Upper lobe of left lung (tissue), 6 donors: ENCODE results near the gene GFRA1. TPM values are rescaled to one million over a fixed set of nuclear protein-coding genes. Genes with fewer than 3 reads are reported as not detected.

Experiments
- ATAC-seq, 2 donors: fragments of 200-7000 bp; cut with Tn5 transposase; one replicate each; pipeline ENCODE4 v1.9.1; 2022; ENCODE audit warnings: mild to moderate bottlenecking in 2 of 2, moderate library complexity in 2 of 2; ENCODE audit not compliant: low FRiP score in 2 of 2
- DNase-seq, 2 donors: peaks; one replicate each; pipeline ENCODE4 v3.0.0-alpha.2; 2019 to 2020
- H3K27ac ChIP-seq, 4 donors: fragments of 200-600 bp; sonication (generic); one replicate each; pipeline ENCODE4 v1.5.1; 2016 to 2019
- H3K27me3 ChIP-seq, 4 donors: fragments of 200-600 bp; sonication (generic); one replicate each; pipeline ENCODE4 v1.5.1; 2017 to 2019
- H3K36me3 ChIP-seq, 4 donors: fragments of 200-600 bp; sonication (generic); one replicate each; pipeline ENCODE4 v1.5.1; 2016 to 2019
- H3K4me1 ChIP-seq, 4 donors: fragments of 200-600 bp; sonication (generic); one replicate each; pipeline ENCODE4 v1.5.1; 2018 to 2019
- H3K4me3 ChIP-seq, 4 donors: fragments of 200-600 bp; sonication (generic); one replicate each; pipeline ENCODE4 v1.5.1; 2017 to 2019; ENCODE audit warnings: mild to moderate bottlenecking in 2 of 4, moderate library complexity in 1 of 4
- H3K9me3 ChIP-seq, 4 donors: fragments of 200-600 bp; sonication (generic); one replicate each; pipeline ENCODE4 v1.5.1; 2018 to 2019
- EP300 ChIP-seq, 4 donors: sonication (generic); formaldehyde crosslinking; IDR thresholded peaks; one replicate each; pipeline ENCODE4 v1.5.1; 2017; ENCODE audit warnings: antibody characterized with exemption in 4 of 4, control low read depth in 2 of 4
- POLR2A ChIP-seq, 4 donors: fragments of 450-650 bp; IDR thresholded peaks; one replicate each; pipeline ENCODE4 v1.5.1; 2016 to 2017; ENCODE audit warnings: antibody characterized with exemption in 4 of 4, mild to moderate bottlenecking in 2 of 4
- POLR2AphosphoS5 ChIP-seq, 2 donors: sonication (generic); formaldehyde crosslinking; IDR thresholded peaks; one replicate each; pipeline ENCODE4 v1.5.1; 2017; ENCODE audit warnings: antibody characterized with exemption in 2 of 2
- WGBS, 2 donors: methylation state at CpG; one replicate each; pipeline ENCODE4 v1.1.5; 2017 to 2018; 5-methylcytosine and 5-hydroxymethylcytosine counted together
- total RNA-seq, 6 donors: library from RNA; depleted of rRNA in 4 of 6; stranded (reverse); fragments of >200 nt in 4 of 6; gene quantifications; one replicate each; pipeline versions ENCODE4 v1.1.0 to v1.2.1, GENCODE V29; 2016 to 2021
- TF ChIP-seq, protein P1 (sequence below), 6 experiments: fragments of 450-650 bp in 4 of 6; fragments of 200-600 bp in 2 of 6; sonication (generic) in 2 of 6; IDR thresholded peaks; one replicate each; pipeline ENCODE4 v1.5.1; 2016 to 2019; ENCODE audit warnings: antibody characterized with exemption in 6 of 6
- donor health status: DM: no; HTN: no; CAD: no; lungs with moderate emphysema.
- donor health status: DM: no; HTN: yes; CAD: no; lungs with severe emphysema.

The GFRA1 gene
- total RNA-seq, 6 donors from 2014 or later, result under 0.01 to 9.2 (median 2.3) TPM

GRCh38 chr10:116073001-116073400 is 200.0 kb downstream of the GFRA1 start:
- Histone ChIP-seq H3K9me3 (no peaks in the 10 kb centered on the region), H3K27me3 (no peaks in the 10 kb centered on the region), H3K36me3 (no peaks in the 10 kb centered on the region), H3K4me1 (no peaks in the 10 kb centered on the region), H3K27ac (no peak overlapping the region), H3K4me3 (no peak overlapping the region)
- TF ChIP-seq EP300 (IDR thresholded peaks at IDR 0.05) (no peak), POLR2AphosphoS5 (IDR thresholded peaks at IDR 0.05) (no peak), POLR2A (IDR thresholded peaks at IDR 0.05) (no peak)
- TF ChIP-seq, protein P1, sequence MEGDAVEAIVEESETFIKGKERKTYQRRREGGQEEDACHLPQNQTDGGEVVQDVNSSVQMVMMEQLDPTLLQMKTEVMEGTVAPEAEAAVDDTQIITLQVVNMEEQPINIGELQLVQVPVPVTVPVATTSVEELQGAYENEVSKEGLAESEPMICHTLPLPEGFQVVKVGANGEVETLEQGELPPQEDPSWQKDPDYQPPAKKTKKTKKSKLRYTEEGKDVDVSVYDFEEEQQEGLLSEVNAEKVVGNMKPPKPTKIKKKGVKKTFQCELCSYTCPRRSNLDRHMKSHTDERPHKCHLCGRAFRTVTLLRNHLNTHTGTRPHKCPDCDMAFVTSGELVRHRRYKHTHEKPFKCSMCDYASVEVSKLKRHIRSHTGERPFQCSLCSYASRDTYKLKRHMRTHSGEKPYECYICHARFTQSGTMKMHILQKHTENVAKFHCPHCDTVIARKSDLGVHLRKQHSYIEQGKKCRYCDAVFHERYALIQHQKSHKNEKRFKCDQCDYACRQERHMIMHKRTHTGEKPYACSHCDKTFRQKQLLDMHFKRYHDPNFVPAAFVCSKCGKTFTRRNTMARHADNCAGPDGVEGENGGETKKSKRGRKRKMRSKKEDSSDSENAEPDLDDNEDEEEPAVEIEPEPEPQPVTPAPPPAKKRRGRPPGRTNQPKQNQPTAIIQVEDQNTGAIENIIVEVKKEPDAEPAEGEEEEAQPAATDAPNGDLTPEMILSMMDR (IDR thresholded peaks at IDR 0.05), result no peak
- ATAC-seq (no peak), DNase-seq (no peak)
- 65 to 77% methylated on average over 5 of the region's 5 CpGs for WGBS, 2 donors

GRCh38 chr10:116071453-116072148 is 201.4 kb downstream of the GFRA1 start:
- H3K36me3 ChIP-seq, result no peaks in the 10 kb centered on the region
- ATAC-seq (no peak), DNase-seq (no peak)
- H3K27me3 ChIP-seq, result no peaks in the 10 kb centered on the region
- H3K27ac ChIP-seq, result no peak overlapping the region
- no peak overlapping the region for H3K4me3 ChIP-seq
- 73 to 74% methylated on average over 5 of the region's 5 CpGs for WGBS, 2 donors
- TF ChIP-seq, protein P1 (IDR thresholded peaks at IDR 0.05), result no peak
- no peak for TF ChIP-seq POLR2A (IDR thresholded peaks at IDR 0.05)
- no peaks in the 10 kb centered on the region for H3K4me1 ChIP-seq
- H3K9me3 ChIP-seq, result no peaks in the 10 kb centered on the region

DNA sequence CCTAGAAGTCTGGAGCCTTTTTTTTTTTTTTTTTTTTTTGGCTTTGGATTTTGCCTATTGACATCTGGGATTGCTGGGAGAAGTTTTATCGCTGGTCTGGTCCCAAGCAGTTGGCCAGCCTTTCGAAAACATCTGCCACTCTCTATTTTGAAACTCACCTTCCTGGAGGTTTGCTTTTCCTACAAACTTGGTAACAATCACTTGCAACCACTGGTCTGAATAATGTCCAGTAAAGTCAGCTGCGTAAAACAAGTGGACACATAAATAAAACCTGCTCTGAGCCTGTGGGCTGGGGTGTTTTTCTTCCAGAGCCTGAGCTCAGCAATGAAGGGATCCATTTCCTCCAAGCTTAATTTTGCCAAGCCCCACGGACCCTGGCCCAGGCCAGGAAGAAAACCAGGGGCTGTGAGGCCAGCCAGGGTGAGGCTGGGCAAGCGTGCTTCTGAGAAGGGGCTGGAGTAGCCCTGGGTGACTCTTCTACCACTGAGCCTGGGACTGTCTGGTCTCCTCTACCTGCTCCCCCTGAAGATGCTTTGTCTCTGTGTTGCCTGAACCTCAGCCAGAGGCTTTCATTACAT is 202.2 kb downstream of the GFRA1 start:
- no peaks in the 10 kb centered on the region for H3K9me3 ChIP-seq
- no peak for ATAC-seq
- H3K4me3 ChIP-seq, result no peak overlapping the region
- 66 to 78% methylated on average over 5 of the region's 5 CpGs for WGBS, 2 donors
- DNase-seq, result peak in 1 of 2 donors; percentile 13
- H3K27me3 ChIP-seq, result no peaks in the 10 kb centered on the region
- H3K36me3 ChIP-seq, result no peaks in the 10 kb centered on the region
- H3K27ac ChIP-seq, result no peak overlapping the region
- no peak for TF ChIP-seq POLR2AphosphoS5 (IDR thresholded peaks at IDR 0.05)
- no peak for TF ChIP-seq POLR2A (IDR thresholded peaks at IDR 0.05)
- TF ChIP-seq, protein P1 (IDR thresholded peaks at IDR 0.05), result no peak
- no peak for TF ChIP-seq EP300 (IDR thresholded peaks at IDR 0.05)
- no peaks in the 10 kb centered on the region for H3K4me1 ChIP-seq

GRCh38 chr10:116069856-116070255 is 203.2 kb downstream of the GFRA1 start:
- 45 to 66% methylated on average over 2 to 5 of the region's 5 CpGs for WGBS, 2 donors
- no peak overlapping the region for H3K27ac ChIP-seq
- H3K27me3 ChIP-seq, result no peaks in the 10 kb centered on the region
- no peaks in the 10 kb centered on the region for H3K9me3 ChIP-seq
- TF ChIP-seq POLR2AphosphoS5 (IDR thresholded peaks at IDR 0.05) (no peak), EP300 (IDR thresholded peaks at IDR 0.05) (no peak), POLR2A (IDR thresholded peaks at IDR 0.05) (no peak)
- TF ChIP-seq, protein P1 (IDR thresholded peaks at IDR 0.05), result no peak
- no peak for ATAC-seq
- no peak overlapping the region for H3K4me3 ChIP-seq
- no peak for DNase-seq
- no peaks in the 10 kb centered on the region for H3K36me3 ChIP-seq
- no peaks in the 10 kb centered on the region for H3K4me1 ChIP-seq

DNA sequence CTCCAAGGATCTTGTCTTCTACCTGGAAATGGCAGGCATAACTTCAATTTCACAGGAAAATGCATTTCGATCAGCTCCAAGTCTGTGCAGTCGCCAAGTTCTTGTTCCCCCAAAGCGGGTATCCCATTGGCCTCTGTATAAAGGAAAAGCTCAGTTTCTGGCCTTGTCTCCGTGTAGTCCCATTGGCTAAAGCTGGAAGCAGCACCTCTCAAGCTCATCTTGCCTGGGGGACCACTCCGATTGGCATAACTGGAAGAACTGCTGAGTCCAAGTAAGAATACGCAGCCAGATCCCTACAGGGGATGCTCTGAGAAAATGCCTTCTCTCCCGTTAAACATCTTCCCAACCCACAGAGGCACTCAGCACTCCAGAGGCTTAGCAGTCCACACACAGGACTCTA is 205.2 kb downstream of the GFRA1 start:
- DNase-seq (no peak), ATAC-seq (no peak)
- Histone ChIP-seq H3K27me3 (no peaks in the 10 kb centered on the region), H3K4me3 (no peak overlapping the region), H3K36me3 (no peaks in the 10 kb centered on the region), H3K9me3 (no peaks in the 10 kb centered on the region), H3K27ac (no peak overlapping the region), H3K4me1 (no peaks in the 10 kb centered on the region)
- TF ChIP-seq EP300 (IDR thresholded peaks at IDR 0.05) (no peak), POLR2AphosphoS5 (IDR thresholded peaks at IDR 0.05) (no peak), POLR2A (IDR thresholded peaks at IDR 0.05) (no peak)
- TF ChIP-seq, protein P1 (IDR thresholded peaks at IDR 0.05), result no peak
- 93 to 98% methylated on average over 7 of the region's 7 CpGs for WGBS, 2 donors
